ENCODE measurements around the gene MBNL1.

GRCh38 chr3:152430223-152431002, 161.7 kb downstream of the MBNL1 start:
- no peak for TF ChIP-seq POLR2A (IDR thresholded peaks at IDR 0.05)
- TF ChIP-seq, protein P1, sequence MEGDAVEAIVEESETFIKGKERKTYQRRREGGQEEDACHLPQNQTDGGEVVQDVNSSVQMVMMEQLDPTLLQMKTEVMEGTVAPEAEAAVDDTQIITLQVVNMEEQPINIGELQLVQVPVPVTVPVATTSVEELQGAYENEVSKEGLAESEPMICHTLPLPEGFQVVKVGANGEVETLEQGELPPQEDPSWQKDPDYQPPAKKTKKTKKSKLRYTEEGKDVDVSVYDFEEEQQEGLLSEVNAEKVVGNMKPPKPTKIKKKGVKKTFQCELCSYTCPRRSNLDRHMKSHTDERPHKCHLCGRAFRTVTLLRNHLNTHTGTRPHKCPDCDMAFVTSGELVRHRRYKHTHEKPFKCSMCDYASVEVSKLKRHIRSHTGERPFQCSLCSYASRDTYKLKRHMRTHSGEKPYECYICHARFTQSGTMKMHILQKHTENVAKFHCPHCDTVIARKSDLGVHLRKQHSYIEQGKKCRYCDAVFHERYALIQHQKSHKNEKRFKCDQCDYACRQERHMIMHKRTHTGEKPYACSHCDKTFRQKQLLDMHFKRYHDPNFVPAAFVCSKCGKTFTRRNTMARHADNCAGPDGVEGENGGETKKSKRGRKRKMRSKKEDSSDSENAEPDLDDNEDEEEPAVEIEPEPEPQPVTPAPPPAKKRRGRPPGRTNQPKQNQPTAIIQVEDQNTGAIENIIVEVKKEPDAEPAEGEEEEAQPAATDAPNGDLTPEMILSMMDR (IDR thresholded peaks at IDR 0.05), result no peak

Measured in testis (tissue), 2 donors.